Osteoblast (primary cell): ENCODE data around the gene LRRC58. TPM values are rescaled to one million over a fixed set of nuclear protein-coding genes. Genes with fewer than 3 reads are reported as not detected.

Source experiments
- DNase-seq: peaks from one replicate; pipeline ENCODE4 v3.0.0; 2011; ENCODE audit warnings: low spot score, mixed read lengths; ENCODE audit not compliant: insufficient read length; ENCODE audit errors: missing footprints
- H2AFZ ChIP-seq: 2 replicates; pipeline ENCODE4 v1.6.0; 2011; ENCODE audit warnings: mild to moderate bottlenecking, low read length
- H3K27ac ChIP-seq: 2 replicates; pipeline ENCODE4 v1.5.1; 2011; ENCODE audit warnings: mild to moderate bottlenecking, low read depth, low read length, moderate library complexity
- H3K27me3 ChIP-seq: 2 replicates; pipeline ENCODE4 v1.6.0; 2012; ENCODE audit warnings: mild to moderate bottlenecking, control low read depth, inconsistent platforms, low read length, moderate library complexity; ENCODE audit not compliant: insufficient read depth
- H3K36me3 ChIP-seq: 2 replicates; pipeline ENCODE4 v1.5.1; 2011; ENCODE audit warnings: mild to moderate bottlenecking, low read length, control low read depth, moderate library complexity; ENCODE audit not compliant: insufficient read depth
- H3K4me1 ChIP-seq: 2 replicates; pipeline ENCODE4 v1.5.1; 2011; ENCODE audit warnings: mild to moderate bottlenecking, low read length, control low read depth, moderate library complexity; ENCODE audit not compliant: insufficient read depth
- H3K4me2 ChIP-seq: 2 replicates; pipeline ENCODE4 v1.6.0; 2011; ENCODE audit warnings: mild to moderate bottlenecking, low read length; ENCODE audit not compliant: insufficient read depth
- H3K4me3 ChIP-seq: fragments of 200-600 bp; sonication (generic); 3 replicates; pipeline ENCODE4 v1.5.1; 2012; ENCODE audit warnings: mild to moderate bottlenecking, low read length, inconsistent platforms; ENCODE audit not compliant: insufficient read depth
- H3K79me2 ChIP-seq: 2 replicates; pipeline ENCODE4 v1.6.0; 2012; ENCODE audit warnings: mild to moderate bottlenecking, low read length, control low read depth, inconsistent platforms; ENCODE audit not compliant: insufficient read depth
- H3K9me3 ChIP-seq: 2 replicates; pipeline ENCODE4 v1.5.1; 2011; ENCODE audit warnings: low read depth, low read length, control low read depth
- H4K20me1 ChIP-seq: 2 replicates; pipeline ENCODE4 v1.6.0; 2012; ENCODE audit warnings: mild to moderate bottlenecking, low read length, control low read depth; ENCODE audit not compliant: insufficient read depth
- CTCF ChIP-seq: IDR thresholded peaks from 2 replicates; pipeline ENCODE4 v1.5.1; 2011; ENCODE audit warnings: mild to moderate bottlenecking, low read depth, low read length, moderate library complexity; ENCODE audit errors: extremely low read depth
- total RNA-seq: library from RNA; depleted of rRNA; stranded (reverse); fragments of >200 nt; gene quantifications from 2 replicates; pipeline ENCODE4 v1.2.3, GENCODE V29; 2012

LRRC58 gene
- total RNA-seq, 1 donor: 49.9 TPM

DNA sequence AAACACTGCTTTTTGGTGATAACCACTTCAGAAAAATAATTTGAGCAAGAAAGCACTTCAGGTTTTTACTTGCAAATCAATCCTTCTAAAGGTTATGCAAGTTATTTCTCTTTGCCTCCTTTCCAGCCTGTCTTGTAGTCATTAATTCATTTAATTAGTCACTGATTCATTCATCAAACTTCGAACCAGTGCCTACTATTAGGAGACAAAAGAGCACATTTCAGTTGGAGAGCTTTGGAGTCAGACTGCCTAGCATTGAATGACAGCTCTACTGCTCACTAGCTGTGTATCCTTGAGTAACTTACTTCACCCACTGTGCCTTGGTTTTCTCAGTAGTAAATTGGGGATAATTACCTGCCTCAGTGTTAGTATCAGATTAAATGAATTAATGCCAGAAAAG, 14.9 kb upstream of the LRRC58 start:
- no peak overlapping the region for H2AFZ ChIP-seq
- DNase-seq: no peak
- no peak overlapping the region for H3K4me2 ChIP-seq
- no peak overlapping the region for H3K4me3 ChIP-seq
- no peaks in the 10 kb centered on the region for H3K4me1 ChIP-seq
- H4K20me1 ChIP-seq: no peaks in the 10 kb centered on the region
- TF ChIP-seq CTCF: no peak
- no peaks in the 10 kb centered on the region for H3K36me3 ChIP-seq
- H3K27ac ChIP-seq: no peak overlapping the region
- no peaks in the 10 kb centered on the region for H3K79me2 ChIP-seq
- no peaks in the 10 kb centered on the region for H3K9me3 ChIP-seq
- H3K27me3 ChIP-seq: peaks cover 17% of the 10 kb centered on the region

DNA sequence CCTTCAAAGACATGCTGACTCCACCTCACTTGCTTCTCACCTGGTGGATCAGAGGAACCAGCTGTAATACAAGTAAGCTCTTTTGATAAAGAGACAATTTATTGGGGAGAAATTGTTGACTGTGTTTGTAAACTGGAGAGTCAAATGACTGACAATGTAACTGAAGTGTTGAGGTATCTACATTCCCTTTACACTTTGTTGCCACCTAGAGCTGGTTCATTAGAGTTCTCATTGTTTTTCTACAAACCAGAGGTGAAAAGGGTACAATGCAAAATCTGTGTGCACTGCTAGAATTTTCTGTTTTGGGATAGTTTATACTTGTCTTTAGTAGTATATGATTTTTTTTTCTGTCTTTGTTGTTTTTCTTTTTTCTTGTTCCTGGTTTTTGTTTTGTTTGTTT, 8.7 kb upstream of the LRRC58 start:
- Histone ChIP-seq H3K4me1 (no peaks in the 10 kb centered on the region), H2AFZ (no peak overlapping the region), H3K27ac (no peak overlapping the region), H3K4me2 (no peak overlapping the region), H3K9me3 (no peaks in the 10 kb centered on the region), H4K20me1 (no peaks in the 10 kb centered on the region), H3K4me3 (no peak overlapping the region), H3K27me3 (peaks cover 13% of the 10 kb centered on the region), H3K79me2 (no peaks in the 10 kb centered on the region), H3K36me3 (no peaks in the 10 kb centered on the region)
- TF ChIP-seq CTCF: no peak
- no peak for DNase-seq

GRCh38 chr3:120355486-120355885, 6.3 kb upstream of the LRRC58 start:
- Histone ChIP-seq H3K4me3 (no peak overlapping the region), H2AFZ (no peak overlapping the region), H3K4me1 (peaks cover 5% of the 10 kb centered on the region), H3K36me3 (no peaks in the 10 kb centered on the region), H3K9me3 (no peaks in the 10 kb centered on the region), H3K27ac (no peak overlapping the region), H3K4me2 (no peak overlapping the region), H3K79me2 (no peaks in the 10 kb centered on the region), H4K20me1 (no peaks in the 10 kb centered on the region), H3K27me3 (peaks cover 13% of the 10 kb centered on the region)
- no peak for TF ChIP-seq CTCF
- no peak for DNase-seq

- no peaks in the 10 kb centered on the region for H3K36me3 ChIP-seq
- DNase-seq: no peak
- H3K4me2 ChIP-seq: no peak overlapping the region
- no peak overlapping the region for H3K27ac ChIP-seq
- H4K20me1 ChIP-seq: peaks cover 2% of the 10 kb centered on the region
- no peak overlapping the region for H3K4me3 ChIP-seq
- no peak for TF ChIP-seq CTCF
- peaks cover 15% of the 10 kb centered on the region for H3K4me1 ChIP-seq
- H3K27me3 ChIP-seq: peaks cover 13% of the 10 kb centered on the region
- H3K79me2 ChIP-seq: peaks cover 6% of the 10 kb centered on the region
- H3K9me3 ChIP-seq: no peaks in the 10 kb centered on the region
- no peak overlapping the region for H2AFZ ChIP-seq
Measured at GRCh38 chr3:120353463-120353862, 4.3 kb upstream of the LRRC58 start.
